DMS79 (cell line): ENCODE results near the gene MAPK8IP3.

Experiments used
- DNase-seq: peaks from one replicate; lab custom pipeline; 2025; lab: John Stamatoyannopoulos, UW

The MAPK8IP3 gene

GRCh38 chr16:1741553-1742165 lies 35.7 kb downstream of the MAPK8IP3 start:
- DNase-seq: no peak

- DNase-seq: no peak
These were observed 37.7 kb downstream of the MAPK8IP3 start for GRCh38 chr16:1743376-1744337.

- DNase-seq: no peak
These were observed 38.4 kb downstream of the MAPK8IP3 start for GRCh38 chr16:1744338-1744840.

- DNase-seq: no peak
These were observed 39.3 kb downstream of the MAPK8IP3 start for GRCh38 chr16:1745181-1745899.

- no peak for DNase-seq
These were observed 40.1 kb downstream of the MAPK8IP3 start for GRCh38 chr16:1745900-1746692.

- no peak for DNase-seq
These were observed 40.7 kb downstream of the MAPK8IP3 start for GRCh38 chr16:1746693-1747195.

GRCh38 chr16:1747934-1748333 lies 41.9 kb downstream of the MAPK8IP3 start:
- no peak for DNase-seq

- no peak for DNase-seq
These were observed 43.4 kb downstream of the MAPK8IP3 start for GRCh38 chr16:1749152-1750117.

GRCh38 chr16:1751946-1752345 lies 46.0 kb downstream of the MAPK8IP3 start:
- no peak for DNase-seq

GRCh38 chr16:1752853-1753252 lies 46.9 kb downstream of the MAPK8IP3 start:
- DNase-seq: no peak

GRCh38 chr16:1754204-1754603 lies 48.2 kb downstream of the MAPK8IP3 start:
- DNase-seq: no peak

- DNase-seq: no peak
These were observed 51.9 kb downstream of the MAPK8IP3 start for GRCh38 chr16:1757714-1758461.

- DNase-seq: no peak
These were observed 52.9 kb downstream of the MAPK8IP3 start for GRCh38 chr16:1758923-1759322.

- no peak for DNase-seq
These were observed 53.5 kb downstream of the MAPK8IP3 start for GRCh38 chr16:1759511-1759910.

- no peak for DNase-seq
These were observed 54.9 kb downstream of the MAPK8IP3 start for GRCh38 chr16:1760911-1761310.

- no peak for DNase-seq
These were observed 55.8 kb downstream of the MAPK8IP3 start for GRCh38 chr16:1761751-1762150.

- no peak for DNase-seq
These were observed 56.3 kb downstream of the MAPK8IP3 start for GRCh38 chr16:1762196-1762878.

- DNase-seq: no peak
These were observed 57.0 kb downstream of the MAPK8IP3 start for GRCh38 chr16:1762879-1763520.
